HCT116 (cell line): ENCODE data around the gene SNX1.
"Not testable (repeated sequence)": the region's sequence is repeated elsewhere in the genome, so short reads cannot be mapped to it uniquely, and the experiment has no call there.

Experiments used
- CBX3 ChIP-seq: IDR thresholded peaks from 2 replicates; pipeline ENCODE4 v1.6.1; 2012; ENCODE audit warnings: low read depth
- YY1 ChIP-seq: IDR thresholded peaks from 2 replicates; pipeline ENCODE4 v1.6.1; 2011; ENCODE audit warnings: low read length, low read depth, moderate library complexity, mild to moderate bottlenecking; ENCODE audit not compliant: insufficient replicate concordance; ENCODE audit errors: extremely low read depth
- ZNF274 ChIP-seq: fragments of 200-500 bp; sonication (Bioruptor generic); IDR thresholded peaks from 2 replicates; pipeline ENCODE4 v1.6.1; 2014; ENCODE audit warnings: mild to moderate bottlenecking, low read depth, low read length, inconsistent platforms

GRCh38 chr15:64120322-64120721 is 24.5 kb downstream of the SNX1 start:
- not testable (repeated sequence) for TF ChIP-seq ZNF274, CBX3, YY1
